Neural progenitor cell (in vitro differentiated cells): Measurements from ENCODE around the gene IGFBP7.

Experiments used
- EZH2 ChIP-seq: fragments of 200-600 bp; sonication (generic); IDR thresholded peaks from 2 replicates; pipeline ENCODE4 v1.6.1; 2017; ENCODE audit warnings: antibody characterized with exemption, mild to moderate bottlenecking, moderate library complexity
- EZH2phosphoT487 ChIP-seq: fragments of 200-600 bp; sonication (generic); IDR thresholded peaks from 2 replicates; pipeline ENCODE4 v1.6.1; 2017; ENCODE audit warnings: antibody characterized with exemption
- TF ChIP-seq, protein P1 (sequence below): fragments of 200-600 bp; sonication (generic); IDR thresholded peaks from 2 replicates; pipeline ENCODE4 v1.5.1; 2017; ENCODE audit warnings: antibody characterized with exemption, mild to moderate bottlenecking

DNA sequence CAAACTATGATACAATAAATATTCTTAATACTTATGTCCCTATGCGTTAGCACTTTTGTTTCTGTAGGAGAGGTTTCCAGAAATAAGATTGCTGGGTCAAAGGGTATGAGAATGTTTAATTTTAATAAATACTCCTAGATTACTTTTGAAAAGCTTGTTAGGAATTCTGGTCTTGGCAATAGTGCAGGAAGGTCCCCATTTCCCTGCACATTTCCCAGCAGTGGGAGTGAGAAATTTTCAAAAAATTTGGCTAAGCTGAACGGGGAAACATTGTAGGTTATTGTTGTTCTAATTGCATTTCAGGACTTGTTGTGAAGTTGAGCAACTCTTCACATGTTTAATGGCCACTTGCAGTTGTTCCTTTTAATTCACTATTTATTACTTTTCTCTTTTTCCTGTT, 27.1 kb downstream of the IGFBP7 start:
- TF ChIP-seq, protein P1, sequence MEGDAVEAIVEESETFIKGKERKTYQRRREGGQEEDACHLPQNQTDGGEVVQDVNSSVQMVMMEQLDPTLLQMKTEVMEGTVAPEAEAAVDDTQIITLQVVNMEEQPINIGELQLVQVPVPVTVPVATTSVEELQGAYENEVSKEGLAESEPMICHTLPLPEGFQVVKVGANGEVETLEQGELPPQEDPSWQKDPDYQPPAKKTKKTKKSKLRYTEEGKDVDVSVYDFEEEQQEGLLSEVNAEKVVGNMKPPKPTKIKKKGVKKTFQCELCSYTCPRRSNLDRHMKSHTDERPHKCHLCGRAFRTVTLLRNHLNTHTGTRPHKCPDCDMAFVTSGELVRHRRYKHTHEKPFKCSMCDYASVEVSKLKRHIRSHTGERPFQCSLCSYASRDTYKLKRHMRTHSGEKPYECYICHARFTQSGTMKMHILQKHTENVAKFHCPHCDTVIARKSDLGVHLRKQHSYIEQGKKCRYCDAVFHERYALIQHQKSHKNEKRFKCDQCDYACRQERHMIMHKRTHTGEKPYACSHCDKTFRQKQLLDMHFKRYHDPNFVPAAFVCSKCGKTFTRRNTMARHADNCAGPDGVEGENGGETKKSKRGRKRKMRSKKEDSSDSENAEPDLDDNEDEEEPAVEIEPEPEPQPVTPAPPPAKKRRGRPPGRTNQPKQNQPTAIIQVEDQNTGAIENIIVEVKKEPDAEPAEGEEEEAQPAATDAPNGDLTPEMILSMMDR: no peak
- TF ChIP-seq EZH2phosphoT487 (no peak), EZH2 (no peak)
